T-helper 17 cell (primary cell): ENCODE data around the gene CT45A10. TPM values are rescaled to one million over a fixed set of nuclear protein-coding genes. Genes with fewer than 3 reads are reported as not detected.
"Not testable (repeated sequence)": the region's sequence is repeated elsewhere in the genome, so short reads cannot be mapped to it uniquely, and the experiment has no call there.

Experiments used
- ATAC-seq: fragments of 150-1000 bp; cut with Tn5 transposase; 2 replicates; pipeline ENCODE4 v1.10.0; 2021; ENCODE audit warnings: mild to moderate bottlenecking, moderate library complexity
- DNase-seq, 3 donors: peaks; one replicate each; pipeline versions ENCODE4 v3.0.0 to v3.0.0-alpha.2; 2020 to 2021
- H3K9me3 ChIP-seq: one replicate; pipeline ENCODE4 v1.7.0; 2013; ENCODE audit warnings: low read length, mild to moderate bottlenecking; ENCODE audit not compliant: control insufficient read depth, poor library complexity, severe bottlenecking
- H3K27ac Mint-ChIP-seq: one replicate; pipeline ENCODE4 v1.8.0; 2022; ENCODE audit warnings: mild to moderate bottlenecking, moderate library complexity, mixed read lengths
- H3K27me3 Mint-ChIP-seq: one replicate; pipeline ENCODE4 v1.8.0; 2022; ENCODE audit warnings: mixed read lengths
- H3K36me3 Mint-ChIP-seq: one replicate; pipeline ENCODE4 v1.8.0; 2022; ENCODE audit warnings: low read depth, mixed read lengths
- H3K4me1 Mint-ChIP-seq: one replicate; pipeline ENCODE4 v1.8.0; 2022; ENCODE audit warnings: mild to moderate bottlenecking, mixed read lengths
- H3K4me3 Mint-ChIP-seq: one replicate; pipeline ENCODE4 v1.8.0; 2022; ENCODE audit warnings: mild to moderate bottlenecking, moderate library complexity, mixed read lengths
- total RNA-seq, 4 donors: library from RNA in 2 of 4; stranded (reverse) in 2 of 4; gene quantifications; one replicate each; pipeline ENCODE4 v1.2.3 and lab custom pipeline; 2022 to 2026

CT45A10 gene
- total RNA-seq (not detected), total RNA-seq (lab: John Stamatoyannopoulos, UW) (0 reads per million in 2 donors)

- H3K27me3 Mint-ChIP-seq, result no peaks in the 10 kb centered on the region
- H3K4me1 Mint-ChIP-seq, result no peaks in the 10 kb centered on the region
- H3K4me3 Mint-ChIP-seq, result no peak within 1 kb of the TSS
- H3K36me3 Mint-ChIP-seq, result no peaks in the 10 kb centered on the region
- ATAC-seq (no peak), DNase-seq (no peak)
- H3K27ac Mint-ChIP-seq, result no peak within 1 kb of the TSS
- no peaks in the 10 kb centered on the region for H3K9me3 ChIP-seq
Observed at GRCh38 chrX:135893294-135893817, at the start of gene CT45A10, which contains the start of gene SAGE1. Gene CT45A10 (minus strand): TSS chrX:135893444. CDS start chrX:135885344, 8,100 bp downstream. Gene SAGE1 (plus strand): TSS chrX:135893716. CDS start chrX:135896243, 2,527 bp downstream.

- Mint-ChIP-seq H3K4me1 (peaks cover 4% of the 10 kb centered on the region), H3K36me3 (no peaks in the 10 kb centered on the region), H3K4me3 (no peak overlapping the region), H3K27ac (no peak overlapping the region), H3K27me3 (no peaks in the 10 kb centered on the region)
- no peaks in the 10 kb centered on the region for H3K9me3 ChIP-seq
- peak; percentile 59 for ATAC-seq
- peak in 2 of 3 donors; percentile 7 to 8 for DNase-seq
Observed at GRCh38 chrX:135931644-135932487, 38.6 kb upstream of the CT45A10 start.

GRCh38 chrX:135927897-135928296, 34.7 kb upstream of the CT45A10 start:
- no peak for ATAC-seq

GRCh38 chrX:135923353-135923752, 30.1 kb upstream of the CT45A10 start:
- Mint-ChIP-seq H3K4me1 (no peaks in the 10 kb centered on the region), H3K27me3 (no peaks in the 10 kb centered on the region), H3K4me3 (no peak overlapping the region), H3K27ac (no peak overlapping the region), H3K36me3 (no peaks in the 10 kb centered on the region)
- H3K9me3 ChIP-seq, result no peaks in the 10 kb centered on the region
- no peak for ATAC-seq
- DNase-seq, result no peak

More at GRCh38 chrX:135927897-135928296, 34.7 kb upstream of the CT45A10 start:
- Mint-ChIP-seq H3K4me1 (peaks cover 4% of the 10 kb centered on the region), H3K36me3 (no peaks in the 10 kb centered on the region), H3K27me3 (no peaks in the 10 kb centered on the region), H3K27ac (no peak overlapping the region), H3K4me3 (no peak overlapping the region)
- no peaks in the 10 kb centered on the region for H3K9me3 ChIP-seq
- no peak for DNase-seq

GRCh38 chrX:135920516-135920915, 27.3 kb upstream of the CT45A10 start:
- H3K27ac Mint-ChIP-seq, ATAC-seq, DNase-seq, H3K27me3 Mint-ChIP-seq, H3K36me3 Mint-ChIP-seq, H3K9me3 ChIP-seq, H3K4me1 Mint-ChIP-seq, H3K4me3 Mint-ChIP-seq: not testable (repeated sequence)

GRCh38 chrX:135914404-135914803, 21.2 kb upstream of the CT45A10 start:
- Mint-ChIP-seq H3K27ac (no peak overlapping the region), H3K27me3 (peaks cover 4% of the 10 kb centered on the region), H3K4me1 (no peaks in the 10 kb centered on the region), H3K4me3 (no peak overlapping the region), H3K36me3 (no peaks in the 10 kb centered on the region)
- H3K9me3 ChIP-seq, result no peaks in the 10 kb centered on the region
- DNase-seq (no peak), ATAC-seq (no peak)

- no peaks in the 10 kb centered on the region for H3K36me3 Mint-ChIP-seq
- H3K27ac Mint-ChIP-seq, result no peak overlapping the region
- H3K4me1 Mint-ChIP-seq, result no peaks in the 10 kb centered on the region
Observed at GRCh38 chrX:135910251-135910650, 17.0 kb upstream of the CT45A10 start.

GRCh38 chrX:135892781-135893180, 463 bp downstream of the CT45A10 start:
- Mint-ChIP-seq H3K36me3 (no peaks in the 10 kb centered on the region), H3K4me3 (no peak overlapping the region), H3K4me1 (no peaks in the 10 kb centered on the region), H3K27ac (no peak overlapping the region), H3K27me3 (no peaks in the 10 kb centered on the region)
- no peak for DNase-seq
- no peaks in the 10 kb centered on the region for H3K9me3 ChIP-seq
- no peak for ATAC-seq

More at GRCh38 chrX:135910251-135910650, 17.0 kb upstream of the CT45A10 start:
- DNase-seq (no peak), ATAC-seq (no peak)
- Mint-ChIP-seq H3K27me3 (peaks cover 13% of the 10 kb centered on the region), H3K4me3 (no peak overlapping the region)
- H3K9me3 ChIP-seq, result no peaks in the 10 kb centered on the region

GRCh38 chrX:135890087-135890585, 3.1 kb downstream of the CT45A10 start:
- ATAC-seq (no peak), DNase-seq (no peak)
- Mint-ChIP-seq H3K27ac (no peak overlapping the region), H3K27me3 (no peaks in the 10 kb centered on the region), H3K4me1 (no peaks in the 10 kb centered on the region), H3K4me3 (no peak overlapping the region), H3K36me3 (no peaks in the 10 kb centered on the region)
- H3K9me3 ChIP-seq, result no peaks in the 10 kb centered on the region

- not testable (repeated sequence) for H3K4me3 Mint-ChIP-seq, DNase-seq, H3K4me1 Mint-ChIP-seq, H3K27ac Mint-ChIP-seq, H3K9me3 ChIP-seq, ATAC-seq, H3K27me3 Mint-ChIP-seq, H3K36me3 Mint-ChIP-seq
Observed at GRCh38 chrX:135888976-135889375, 4.3 kb downstream of the CT45A10 start.

- not testable (repeated sequence) for H3K4me3 Mint-ChIP-seq, H3K36me3 Mint-ChIP-seq, DNase-seq, ATAC-seq, H3K9me3 ChIP-seq, H3K27me3 Mint-ChIP-seq, H3K27ac Mint-ChIP-seq, H3K4me1 Mint-ChIP-seq
Observed at GRCh38 chrX:135888230-135888629, 5.0 kb downstream of the CT45A10 start.

GRCh38 chrX:135882741-135883140, 10.5 kb downstream of the CT45A10 start:
- not testable (repeated sequence) for H3K27me3 Mint-ChIP-seq, DNase-seq, H3K36me3 Mint-ChIP-seq, ATAC-seq, H3K4me1 Mint-ChIP-seq, H3K4me3 Mint-ChIP-seq, H3K9me3 ChIP-seq, H3K27ac Mint-ChIP-seq

- not testable (repeated sequence) for H3K36me3 Mint-ChIP-seq, H3K9me3 ChIP-seq, H3K4me1 Mint-ChIP-seq, H3K27me3 Mint-ChIP-seq, H3K27ac Mint-ChIP-seq, ATAC-seq, DNase-seq, H3K4me3 Mint-ChIP-seq
Observed at GRCh38 chrX:135871712-135872111, 21.5 kb downstream of the CT45A10 start, which contains the start of gene CT45A9. Gene CT45A9 (minus strand): TSS chrX:135871812. CDS start chrX:135868061, 3,751 bp downstream.
